Endothelial cell of umbilical vein (primary cell): ENCODE data around the gene ATXN7. TPM values are rescaled to one million over a fixed set of nuclear protein-coding genes. Genes with fewer than 3 reads are reported as not detected.

Experiments used
- BruUV-seq: library from RNA; stranded (reverse); fragments of 400-500 nt; replicated peaks from 2 replicates; lab custom pipeline; 2021; lab: Mats Ljungman, UMichigan
- CTCF ChIA-PET: fragments of 300-600, 350-600 bp; sonication (Branson Sonifier 250); formaldehyde crosslinking; loops from one replicate; lab custom pipeline; 2021; ENCODE audit warnings: antibody characterized with exemption, inconsistent platforms; lab: Charles Lee
- POLR2A ChIA-PET: fragments of 300-600, 350-600 bp; sonication (Branson Sonifier 250); formaldehyde crosslinking; loops from one replicate; lab custom pipeline; 2021; ENCODE audit warnings: antibody characterized with exemption, inconsistent platforms; lab: Charles Lee
- DNase-seq: peaks from one replicate; pipeline ENCODE4 v3.0.0-alpha.2; 2011; ENCODE audit warnings: low read depth, low spot score
- FAIRE-seq: peaks from 2 replicates; lab custom pipeline; 2011; peaks lifted over from hg19 to GRCh38; lab: Jason Lieb, UNC
- H2AFZ ChIP-seq: 2 replicates; pipeline ENCODE4 v1.6.0; 2012; ENCODE audit warnings: low read depth, low read length, control low read depth, inconsistent platforms
- H3K27ac ChIP-seq: 2 replicates; pipeline ENCODE4 v1.5.1; 2011; ENCODE audit warnings: low read depth, mild to moderate bottlenecking, control low read depth, low read length, moderate library complexity; ENCODE audit not compliant: insufficient read depth
- H3K27me3 ChIP-seq, 2 experiments: 2 replicates each; pipeline versions ENCODE4 v1.6.0 to v1.6.1; 2011; ENCODE audit warnings: low read length in 2 of 2, mixed read lengths in 1 of 2; ENCODE audit not compliant: control insufficient read depth in 2 of 2, insufficient read depth in 2 of 2
- H3K36me3 ChIP-seq, 2 experiments: 2 replicates in 1 of 2; 3 replicates in 1 of 2; pipeline ENCODE4 v1.5.1; 2011; ENCODE audit warnings: low read length in 2 of 2, mild to moderate bottlenecking in 1 of 2, moderate library complexity in 1 of 2; ENCODE audit not compliant: control insufficient read depth in 2 of 2, insufficient read depth in 2 of 2; ENCODE audit errors: extremely low read depth in 1 of 2
- H3K4me1 ChIP-seq: 3 replicates; pipeline ENCODE4 v1.5.1; 2011; ENCODE audit warnings: mild to moderate bottlenecking, low read length; ENCODE audit not compliant: control insufficient read depth, insufficient read depth; ENCODE audit errors: extremely low read depth
- H3K4me2 ChIP-seq: 2 replicates; pipeline ENCODE4 v1.6.1; 2011; ENCODE audit warnings: low read length, control low read depth, mixed read lengths; ENCODE audit not compliant: insufficient read depth
- H3K4me3 ChIP-seq, 3 experiments: fragments of 200-600 bp in 1 of 3; sonication (generic), shearing (Covaris generic) in 1 of 3; replicated peaks in 1 of 3; 2 replicates each; pipeline ENCODE4 v1.5.1; 2011 to 2016; ENCODE audit warnings: control low read depth in 3 of 3, low read length in 3 of 3, mild to moderate bottlenecking in 2 of 3, inconsistent platforms in 1 of 3, low read depth in 1 of 3, moderate library complexity in 1 of 3; ENCODE audit not compliant: insufficient read depth in 1 of 3
- H3K79me2 ChIP-seq: 2 replicates; pipeline ENCODE4 v1.6.0; 2012; ENCODE audit warnings: low read length, inconsistent platforms; ENCODE audit not compliant: control insufficient read depth, insufficient read depth
- H3K9ac ChIP-seq: replicated peaks from 2 replicates; pipeline ENCODE3; 2011; ENCODE audit warnings: low read length, control low read depth; ENCODE audit not compliant: insufficient read depth; ENCODE audit errors: extremely low read depth
- H3K9me1 ChIP-seq: replicated peaks from 3 replicates; pipeline ENCODE4 v1.6.0; 2011; ENCODE audit warnings: mild to moderate bottlenecking, low read length; ENCODE audit not compliant: control insufficient read depth, insufficient read depth; ENCODE audit errors: extremely low read depth
- H3K9me3 ChIP-seq: replicated peaks from 2 replicates; pipeline ENCODE4 v1.5.1; 2012; ENCODE audit warnings: low read length, inconsistent platforms; ENCODE audit not compliant: control insufficient read depth, insufficient read depth
- H4K20me1 ChIP-seq: replicated peaks from 2 replicates; pipeline ENCODE3; 2011; ENCODE audit warnings: mild to moderate bottlenecking, low read length; ENCODE audit not compliant: control insufficient read depth, insufficient read depth; ENCODE audit errors: extremely low read depth
- EZH2 ChIP-seq: IDR thresholded peaks from 2 replicates; pipeline ENCODE4 v1.6.1; 2012; ENCODE audit warnings: borderline replicate concordance, low read depth, mild to moderate bottlenecking, moderate library complexity, low read length, inconsistent platforms; ENCODE audit not compliant: severe bottlenecking
- FOS ChIP-seq: IDR thresholded peaks from 2 replicates; pipeline ENCODE4 v1.6.1; 2011; ENCODE audit warnings: mild to moderate bottlenecking, low read length, moderate library complexity, borderline replicate concordance; ENCODE audit not compliant: insufficient read depth
- GATA2 ChIP-seq: IDR thresholded peaks from 2 replicates; pipeline ENCODE4 v1.7.0; 2011; ENCODE audit warnings: low read depth, mild to moderate bottlenecking, moderate library complexity, mixed read lengths, low read length; ENCODE audit not compliant: insufficient read length, insufficient read depth
- JUN ChIP-seq: IDR thresholded peaks from 2 replicates; pipeline ENCODE4 v1.6.1; 2011; ENCODE audit warnings: borderline replicate concordance, low read depth; ENCODE audit not compliant: insufficient read length, insufficient read depth
- MYC ChIP-seq: IDR thresholded peaks from one replicate; pipeline ENCODE4 v1.6.1; 2011; ENCODE audit warnings: mild to moderate bottlenecking, low read depth, low read length
- POLR2A ChIP-seq: IDR thresholded peaks from 2 replicates; pipeline ENCODE4 v1.6.1; 2012; ENCODE audit warnings: low read depth, mild to moderate bottlenecking, control low read depth, low read length
- POLR2AphosphoS5 ChIP-seq: IDR thresholded peaks from 2 replicates; pipeline ENCODE4 v1.6.1; 2012; ENCODE audit warnings: low read depth, mild to moderate bottlenecking, control low read depth, low read length, moderate library complexity; ENCODE audit not compliant: insufficient read depth
- dilution Hi-C: fragments of 300-500 bp; cut with MboI; formaldehyde crosslinking; loops from one replicate; pipeline ENCODE4 v1.15.0; 2019; ENCODE audit warnings: low sequenced_read_pairs; ENCODE audit not compliant: extremely low pct_ligation_motif_present
- intact Hi-C: fragments of 100-400 bp; cut with micrococcal nuclease; formaldehyde crosslinking; loops from one replicate; pipeline ENCODE4 v1.10.0; 2022
- polyA plus RNA-seq, 4 experiments: library from polyadenylated mRNA; depleted of rRNA in 3 of 4; stranded (reverse) in 3 of 4; unstranded in 1 of 4; fragments of >200 nt; gene quantifications; 2 replicates each; pipeline versions ENCODE4 v1.2.1 to v1.2.3, GENCODE V29; 2011 to 2012; ENCODE audit warnings: missing spikeins in 1 of 4
- total RNA-seq: library from RNA; stranded (reverse); gene quantifications from 2 replicates; pipeline ENCODE4 v1.2.3, GENCODE V29; 2021
- TF ChIP-seq, protein P1 (sequence below), 2 donors: IDR thresholded peaks; 1 replicate in 1 of 2; 2 replicates in 1 of 2; pipeline ENCODE4 v1.5.1; 2011; ENCODE audit warnings: low read length in 2 of 2, mild to moderate bottlenecking in 2 of 2, moderate library complexity in 2 of 2, control low read depth in 1 of 2, inconsistent platforms in 1 of 2, low read depth in 1 of 2; ENCODE audit not compliant: insufficient read depth in 1 of 2; ENCODE audit errors: extremely low read depth in 1 of 2

The ATXN7 gene
- total and polyA plus RNA-seq, 2 donors (not counting 3 experiments of a cell fraction or from before 2014, with no cell fraction given): 21.2 to 34.7 TPM

DNA sequence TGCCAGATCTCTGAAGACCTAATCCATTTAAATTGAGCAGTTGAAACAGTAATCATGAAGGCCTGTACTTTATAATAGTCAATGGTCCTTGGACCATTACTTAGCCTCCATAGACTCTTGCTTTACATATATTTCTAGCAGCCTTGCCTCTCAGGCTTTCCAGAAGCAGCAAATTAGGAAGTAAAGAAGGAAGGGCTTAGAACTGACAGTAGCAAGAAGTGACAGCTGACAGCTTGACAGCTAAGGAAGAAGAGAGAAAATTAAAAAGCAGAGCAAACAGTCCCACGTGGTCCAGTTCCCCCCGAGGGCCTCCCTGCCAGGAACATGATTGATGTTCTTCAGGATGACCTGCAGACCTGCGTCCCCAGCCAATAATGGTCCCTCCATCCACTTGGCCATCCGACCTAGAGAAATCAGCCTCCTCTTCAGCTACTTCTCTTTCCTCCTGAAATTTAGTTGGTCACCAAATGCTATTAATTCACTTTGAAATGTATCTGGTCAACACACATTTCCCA is 174.6 kb downstream of the ATXN7 start:
- dilution Hi-C loops (loop anchor here (25.0 kb wide), 1 partner anchor 424 kb away; no protein-coding TSS in a partner anchor), intact Hi-C loops (no loop called here)
- no peaks in the 10 kb centered on the region for H3K4me1 ChIP-seq
- H4K20me1 ChIP-seq: no peaks in the 10 kb centered on the region
- H2AFZ ChIP-seq: no peak overlapping the region
- BruUV-seq: no TSS peak
- no peaks in the 10 kb centered on the region for H3K79me2 ChIP-seq
- FAIRE-seq: no peak
- CTCF ChIA-PET: interaction anchor here (1.4 to 2.2 kb wide), 2 partner anchors 8 to 11 kb away, joined by 5 to 7 read pairs; no protein-coding TSS in a partner anchor
- no peak overlapping the region for H3K27ac ChIP-seq
- H3K9me1 ChIP-seq: no peaks in the 10 kb centered on the region
- H3K9me3 ChIP-seq: no peaks in the 10 kb centered on the region
- H3K4me2 ChIP-seq: no peak overlapping the region
- no peak overlapping the region for H3K9ac ChIP-seq
- no peak overlapping the region for H3K4me3 ChIP-seq
- no peaks in the 10 kb centered on the region for H3K36me3 ChIP-seq
- peaks cover 15 to 22% of the 10 kb centered on the region in 2 experiments for H3K27me3 ChIP-seq
- no peak for DNase-seq
- TF ChIP-seq, protein P1, sequence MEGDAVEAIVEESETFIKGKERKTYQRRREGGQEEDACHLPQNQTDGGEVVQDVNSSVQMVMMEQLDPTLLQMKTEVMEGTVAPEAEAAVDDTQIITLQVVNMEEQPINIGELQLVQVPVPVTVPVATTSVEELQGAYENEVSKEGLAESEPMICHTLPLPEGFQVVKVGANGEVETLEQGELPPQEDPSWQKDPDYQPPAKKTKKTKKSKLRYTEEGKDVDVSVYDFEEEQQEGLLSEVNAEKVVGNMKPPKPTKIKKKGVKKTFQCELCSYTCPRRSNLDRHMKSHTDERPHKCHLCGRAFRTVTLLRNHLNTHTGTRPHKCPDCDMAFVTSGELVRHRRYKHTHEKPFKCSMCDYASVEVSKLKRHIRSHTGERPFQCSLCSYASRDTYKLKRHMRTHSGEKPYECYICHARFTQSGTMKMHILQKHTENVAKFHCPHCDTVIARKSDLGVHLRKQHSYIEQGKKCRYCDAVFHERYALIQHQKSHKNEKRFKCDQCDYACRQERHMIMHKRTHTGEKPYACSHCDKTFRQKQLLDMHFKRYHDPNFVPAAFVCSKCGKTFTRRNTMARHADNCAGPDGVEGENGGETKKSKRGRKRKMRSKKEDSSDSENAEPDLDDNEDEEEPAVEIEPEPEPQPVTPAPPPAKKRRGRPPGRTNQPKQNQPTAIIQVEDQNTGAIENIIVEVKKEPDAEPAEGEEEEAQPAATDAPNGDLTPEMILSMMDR (IDR thresholded peaks at IDR 0.05; ENCODE audit: extremely low read depth in 1 of 2, insufficient read depth in 1 of 2, low read depth in 1 of 2, low read length in 2 of 2): no peak
- TF ChIP-seq EZH2 (no peak), POLR2A (no peak), JUN (no peak), POLR2AphosphoS5 (no peak), MYC (no peak), FOS (no peak), GATA2 (no peak)
- POLR2A ChIA-PET: no interaction called here
